H1 (cell line): ENCODE data around the gene HDAC10. TPM values are rescaled to one million over a fixed set of nuclear protein-coding genes. Genes with fewer than 3 reads are reported as not detected.

Experiments
- ATF2 ChIP-seq: IDR thresholded peaks from 2 replicates; pipeline ENCODE4 v1.6.1; 2012; ENCODE audit warnings: low read length, inconsistent platforms
- BCL11A ChIP-seq, 2 experiments: IDR thresholded peaks; one replicate each; pipeline ENCODE4 v1.6.1; 2011; ENCODE audit warnings: low read depth in 2 of 2, low read length in 2 of 2, mild to moderate bottlenecking in 2 of 2
- BRCA1 ChIP-seq: IDR thresholded peaks from 2 replicates; pipeline ENCODE4 v1.6.1; 2012; ENCODE audit warnings: low read depth, low read length, improper control_type of control experiment
- CBX5 ChIP-seq: fragments of 300-800, 300-1000 bp; sonication (generic); IDR thresholded peaks from 2 replicates; pipeline ENCODE4 v1.7.1; 2016; ENCODE audit warnings: antibody characterized with exemption, low read length, low read depth
- CTCF ChIP-seq, 3 experiments: IDR thresholded peaks; 1 replicate in 2 of 3; 2 replicates in 1 of 3; pipeline versions ENCODE4 v1.5.1 to v1.6.1; 2011; ENCODE audit warnings: low read length in 3 of 3, mild to moderate bottlenecking in 3 of 3, inconsistent platforms in 2 of 3, low read depth in 1 of 3, moderate library complexity in 1 of 3; ENCODE audit not compliant: insufficient read depth in 1 of 3; ENCODE audit errors: control extremely low read depth in 1 of 3
- EP300 ChIP-seq, 2 experiments: IDR thresholded peaks; 1 replicate in 1 of 2; 2 replicates in 1 of 2; pipeline ENCODE4 v1.6.1; 2011 to 2012; ENCODE audit warnings: low read depth in 2 of 2, low read length in 2 of 2, mild to moderate bottlenecking in 2 of 2, borderline replicate concordance in 1 of 2, inconsistent platforms in 1 of 2, moderate library complexity in 1 of 2
- GABPA ChIP-seq: IDR thresholded peaks from 2 replicates; pipeline ENCODE4 v1.6.1; 2011; ENCODE audit warnings: mild to moderate bottlenecking, low read length, moderate library complexity, borderline replicate concordance; ENCODE audit not compliant: insufficient read depth
- KDM4A ChIP-seq: IDR thresholded peaks from one replicate; pipeline ENCODE4 v1.7.1; 2012; ENCODE audit warnings: low read depth, mild to moderate bottlenecking, moderate library complexity, low read length, inconsistent platforms; ENCODE audit not compliant: severe bottlenecking
- KDM5A ChIP-seq: fragments of 200-600 bp; IDR thresholded peaks from 2 replicates; pipeline ENCODE4 v1.7.1; 2012; ENCODE audit warnings: mild to moderate bottlenecking, low read length, inconsistent platforms, mixed read lengths
- MAFK ChIP-seq: IDR thresholded peaks from 2 replicates; pipeline ENCODE4 v1.6.1; 2012; ENCODE audit warnings: low read depth, mild to moderate bottlenecking, improper control_type of control experiment, low read length
- POLR2AphosphoS5 ChIP-seq: IDR thresholded peaks from 2 replicates; pipeline ENCODE4 v1.6.1; 2011; ENCODE audit warnings: low read depth, low read length
- RAD21 ChIP-seq, 2 experiments: IDR thresholded peaks in 1 of 2; conservative IDR thresholded peaks in 1 of 2; 2 replicates each; pipeline ENCODE4 v1.6.1; 2011; ENCODE audit warnings: low read depth in 2 of 2, low read length in 2 of 2, improper control_type of control experiment in 1 of 2, inconsistent platforms in 1 of 2, mild to moderate bottlenecking in 1 of 2, moderate library complexity in 1 of 2
- RFX5 ChIP-seq: IDR thresholded peaks from 2 replicates; pipeline ENCODE4 v1.6.1; 2011; ENCODE audit warnings: low read depth, low read length, improper control_type of control experiment, borderline replicate concordance
- SP2 ChIP-seq: IDR thresholded peaks from 2 replicates; pipeline ENCODE4 v1.6.1; 2012; ENCODE audit warnings: mild to moderate bottlenecking, low read length, inconsistent platforms
- SP4 ChIP-seq: IDR thresholded peaks from 2 replicates; pipeline ENCODE4 v1.6.1; 2012; ENCODE audit warnings: low read length, inconsistent platforms
- SRF ChIP-seq: IDR thresholded peaks from 2 replicates; pipeline ENCODE4 v1.6.1; 2011; ENCODE audit warnings: mild to moderate bottlenecking, low read depth, low read length, moderate library complexity
- TAF1 ChIP-seq: IDR thresholded peaks from 2 replicates; pipeline ENCODE4 v1.6.1; 2011; ENCODE audit warnings: mild to moderate bottlenecking, low read depth, low read length
- TAF7 ChIP-seq: optimal IDR thresholded peaks from 2 replicates; pipeline ENCODE3; 2011; ENCODE audit warnings: low read depth, mild to moderate bottlenecking, inconsistent platforms, low read length, moderate library complexity, borderline replicate concordance
- polyA plus RNA-seq, 7 experiments: library from polyadenylated mRNA; depleted of rRNA in 3 of 7; stranded (reverse) in 5 of 7; unstranded in 2 of 7; fragments of >200 nt in 5 of 7; fragments of 200-250 nt in 2 of 7; gene quantifications; 1 replicate in 5 of 7; 2 replicates in 1 of 7; 4 replicates in 1 of 7; pipeline versions ENCODE4 v1.2.1 to v1.2.3, GENCODE V29; 2011 to 2013; ENCODE audit warnings: missing spikeins in 2 of 7, mixed read lengths in 2 of 7
- total RNA-seq: library from RNA; stranded (reverse); fragmentation: NEBNext Ultra II Directional; extraction: Animal tissue kit (Norgen Biotek cat#: 25700); gene quantifications from 2 replicates; pipeline ENCODE4 v1.2.1, GENCODE V29; 2021

The HDAC10 gene
- total and polyA plus RNA-seq, 2 of the 8 experiments (the other 6 are each of a cell fraction or from before 2014, with no cell fraction given): 11.2 to 26.4 TPM

- TF ChIP-seq BRCA1 (peak; percentile 41; the same call in 1 of the 2 replicates), EP300 (IDR thresholded peaks at IDR 0.05; ENCODE audit: borderline replicate concordance in 1 of 2, low read depth in 2 of 2, low read length in 2 of 2) (no peak), SP2 (no peak), CTCF (IDR thresholded peaks at IDR 0.05; ENCODE audit: control extremely low read depth in 1 of 3, insufficient read depth in 1 of 3, low read depth in 1 of 3, low read length in 3 of 3) (peak in 2 of 3 experiments; percentile 8 to 16; a peak in 3 of 4 replicates), TAF1 (peak; percentile 82), TAF7 (peak; percentile 64), CBX5 (no peak), BCL11A (IDR thresholded peaks at IDR 0.05; ENCODE audit: low read depth in 2 of 2, low read length in 2 of 2) (no peak), ATF2 (no peak), KDM5A (peak; percentile 89), KDM4A (peak; percentile 99), POLR2AphosphoS5 (peak; percentile 90), RAD21 (IDR thresholded peaks at IDR 0.05 in 1 of 2, conservative IDR thresholded peaks at IDR 0.05 in 1 of 2; ENCODE audit: low read depth in 2 of 2, low read length in 2 of 2) (no peak), SP4 (no peak), RFX5 (no peak), MAFK (no peak), SRF (peak; percentile 82), GABPA (peak; percentile 96)
Observed at GRCh38 chr22:50244420-50245213, 6.4 kb downstream of the HDAC10 start, which contains the start of gene TUBGCP6 (continued).
